Activated naive CD4-positive, alpha-beta T cell (primary cell): ENCODE results near the gene C14orf180.

Source experiments
- DNase-seq, 4 experiments: peaks; one replicate each; lab custom pipeline; 2025; lab: John Stamatoyannopoulos, UW

The C14orf180 gene

GRCh38 chr14:104579507-104579906 lies at the start of gene C14orf180:
Gene C14orf180, plus strand, starts transcription at chr14:104579764. Its CDS starts 6,667 bp downstream, at chr14:104586431.
- no peak for DNase-seq

DNA sequence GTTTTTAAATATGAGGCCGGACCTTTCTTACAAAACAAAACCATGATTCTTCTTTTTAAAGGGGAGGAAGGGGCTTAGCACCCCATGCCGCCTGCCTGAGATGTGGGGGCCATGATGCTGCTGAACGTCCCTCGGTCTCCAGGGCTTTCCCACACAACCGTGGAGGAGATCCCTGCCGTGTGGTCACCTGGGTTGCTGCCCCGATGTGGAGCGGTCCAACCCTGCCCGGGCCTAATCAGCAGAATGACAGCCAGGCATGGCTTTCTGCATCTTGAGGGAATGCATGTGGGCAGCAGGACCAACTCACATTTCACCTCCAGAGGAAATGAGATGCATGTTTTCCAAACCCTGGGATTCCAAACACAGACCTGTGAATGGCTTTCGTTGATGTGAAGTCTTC lies 48.9 kb upstream of the C14orf180 start:
- DNase-seq: no peak

DNA sequence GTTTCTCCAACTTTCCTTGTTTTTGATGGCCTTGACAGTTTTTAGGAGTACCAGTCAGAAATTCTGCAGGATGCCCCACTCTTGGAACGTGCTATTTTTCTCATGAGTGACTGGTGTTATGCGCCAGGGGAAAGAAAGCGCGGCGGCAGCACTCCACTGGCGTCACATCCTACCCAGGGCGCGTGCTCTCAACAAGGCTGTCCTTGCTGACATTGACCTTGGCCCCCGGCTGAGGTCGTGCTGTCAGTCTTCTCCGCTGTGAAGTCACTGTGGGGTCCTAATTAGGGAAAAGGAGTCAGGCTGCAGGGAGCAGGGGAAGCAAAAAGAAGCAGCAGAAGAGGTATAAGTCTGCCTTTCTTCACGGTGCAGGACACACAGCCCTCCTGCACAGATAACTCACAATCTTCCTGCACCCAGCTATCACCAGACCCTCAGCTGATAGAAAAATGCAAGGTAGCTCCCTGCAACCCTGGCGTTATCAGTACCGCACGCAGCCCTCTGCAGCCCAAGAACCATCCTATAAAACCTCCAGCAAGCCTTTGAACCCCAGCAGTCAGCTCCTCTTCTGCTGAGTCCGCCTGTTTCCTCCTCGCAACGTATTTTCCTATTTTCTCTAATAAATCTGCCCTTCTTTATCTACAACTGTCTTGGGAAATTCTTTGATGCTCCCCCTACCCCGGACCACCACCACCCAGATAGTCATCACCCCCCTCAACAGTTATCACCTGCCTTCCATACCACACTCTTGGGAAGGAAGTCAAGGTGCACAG lies 48.0 kb upstream of the C14orf180 start:
- no peak for DNase-seq

DNA sequence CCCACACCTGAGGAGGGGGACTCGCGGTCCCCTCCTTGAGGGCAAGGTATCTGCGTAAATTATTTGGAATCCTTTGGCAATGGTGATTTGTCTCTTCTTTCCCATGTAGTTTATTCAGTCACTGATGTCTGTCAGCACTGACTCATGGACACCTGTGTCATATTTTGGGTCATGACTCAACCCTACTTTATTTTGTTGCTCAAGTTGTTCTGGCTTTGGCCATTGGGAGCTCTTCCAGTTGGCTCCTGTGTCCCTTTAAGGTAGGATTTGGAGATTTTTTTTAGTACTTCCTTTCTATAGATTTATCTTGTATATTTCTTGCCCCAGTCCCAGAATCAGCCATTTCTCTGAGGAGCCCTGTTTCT lies 47.4 kb upstream of the C14orf180 start:
- DNase-seq: no peak

GRCh38 chr14:104534036-104534435 lies 45.5 kb upstream of the C14orf180 start:
- DNase-seq: no peak

DNA sequence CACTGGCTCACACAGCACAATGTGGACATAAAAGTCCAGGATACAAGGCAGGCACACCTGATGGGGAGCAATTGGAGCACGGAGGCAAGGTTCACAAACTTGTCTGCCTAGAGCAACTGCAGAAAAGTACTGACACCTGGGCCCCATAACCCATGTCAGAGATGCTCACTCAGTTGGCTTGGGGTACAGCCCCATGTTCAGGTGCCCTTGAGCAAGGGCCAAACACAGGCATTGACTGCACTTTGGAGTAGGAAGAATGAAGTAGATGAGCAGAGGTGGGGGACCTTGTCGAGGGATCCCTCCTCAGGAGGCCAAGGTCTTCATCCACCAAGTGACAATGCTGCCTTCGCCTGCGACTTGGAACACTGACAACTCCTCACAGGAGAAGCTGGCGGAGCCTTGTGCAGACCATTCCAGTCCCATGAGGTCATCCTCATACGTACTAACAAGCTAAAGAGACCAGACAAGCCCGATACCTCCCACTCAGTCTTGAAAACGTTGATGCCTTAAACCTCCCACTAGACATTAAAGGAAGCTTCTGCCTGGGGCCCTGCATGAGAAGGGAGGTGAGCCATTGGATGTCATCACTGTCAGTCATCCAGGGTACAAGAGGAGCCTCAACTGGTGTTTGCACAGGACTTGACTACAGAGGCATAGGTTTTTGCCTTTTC lies 42.5 kb upstream of the C14orf180 start:
- no peak for DNase-seq

DNA sequence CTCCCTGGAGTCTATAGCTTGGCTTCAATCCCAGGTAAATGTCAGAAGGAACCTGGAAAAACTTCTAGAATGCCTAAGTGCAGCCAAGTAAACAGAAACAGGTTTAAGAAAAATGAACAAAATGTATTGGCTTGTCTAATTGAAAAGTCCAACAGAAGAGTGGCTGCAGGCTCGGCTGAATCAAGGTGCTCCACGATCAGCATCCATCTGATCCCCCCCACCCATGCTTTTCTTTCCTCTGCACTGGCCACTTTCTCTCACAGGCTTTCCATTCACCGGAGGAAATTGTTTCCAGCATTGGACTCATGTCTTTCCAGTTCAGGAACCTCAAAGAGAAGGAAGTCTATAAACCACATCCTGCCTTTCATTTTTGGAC lies 42.0 kb upstream of the C14orf180 start:
- no peak for DNase-seq

DNA sequence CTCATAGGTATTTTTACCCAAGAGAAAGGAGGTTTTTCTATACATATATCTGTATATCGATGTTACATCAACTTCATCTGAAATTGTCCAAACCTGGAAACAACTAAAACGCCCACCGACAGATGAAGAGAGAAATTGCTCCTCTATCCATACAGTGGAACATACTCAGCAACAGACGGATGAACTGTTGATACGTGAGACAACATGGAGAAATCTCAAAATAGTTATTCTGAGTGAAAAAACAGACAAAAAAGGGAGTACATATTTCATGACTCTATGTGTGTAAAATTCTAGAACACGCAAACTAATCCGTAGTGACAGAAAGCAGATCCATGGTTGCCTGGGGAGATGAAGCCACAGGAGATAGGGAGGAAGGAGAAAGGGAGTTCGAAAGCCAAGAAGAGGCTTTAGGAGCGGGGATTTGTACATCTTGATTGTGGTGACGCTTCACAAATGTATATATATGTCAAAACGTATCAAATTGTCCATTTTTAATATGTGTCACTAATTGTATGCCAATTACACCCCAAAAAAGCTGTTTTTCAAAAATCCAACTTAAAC lies 37.6 kb upstream of the C14orf180 start:
- no peak for DNase-seq

- no peak for DNase-seq
Measured at GRCh38 chr14:104542871-104543830, 36.4 kb upstream of the C14orf180 start.

DNA sequence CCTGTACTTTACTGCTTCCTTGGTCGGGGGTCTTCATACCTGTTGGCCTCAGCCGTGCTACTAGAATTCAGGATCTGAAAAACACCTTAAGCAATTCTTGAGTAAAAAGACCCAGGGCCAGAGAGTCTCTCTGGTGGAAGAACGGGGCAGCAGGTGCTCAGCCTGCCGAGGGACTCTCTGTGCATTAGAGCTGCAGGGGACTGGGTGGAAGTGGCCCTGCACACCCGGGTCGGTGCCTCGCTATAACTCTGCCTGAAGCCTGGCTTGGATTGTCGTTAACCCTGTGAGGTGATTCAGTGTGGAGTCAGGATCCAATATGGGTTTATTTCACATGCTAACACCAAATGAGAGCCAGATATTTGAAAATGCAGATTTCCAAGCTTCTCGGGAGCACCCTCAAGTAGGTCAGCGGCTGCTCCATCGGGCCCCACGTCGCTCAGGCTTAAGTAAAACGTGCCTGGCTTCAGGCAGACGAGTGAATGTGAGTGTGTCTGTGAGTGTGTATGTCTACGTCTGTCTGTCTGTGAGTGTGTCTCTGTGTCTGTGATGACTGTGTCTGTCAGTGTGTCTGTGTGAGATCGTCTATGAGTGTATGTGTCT lies 35.1 kb upstream of the C14orf180 start:
- DNase-seq: no peak

DNA sequence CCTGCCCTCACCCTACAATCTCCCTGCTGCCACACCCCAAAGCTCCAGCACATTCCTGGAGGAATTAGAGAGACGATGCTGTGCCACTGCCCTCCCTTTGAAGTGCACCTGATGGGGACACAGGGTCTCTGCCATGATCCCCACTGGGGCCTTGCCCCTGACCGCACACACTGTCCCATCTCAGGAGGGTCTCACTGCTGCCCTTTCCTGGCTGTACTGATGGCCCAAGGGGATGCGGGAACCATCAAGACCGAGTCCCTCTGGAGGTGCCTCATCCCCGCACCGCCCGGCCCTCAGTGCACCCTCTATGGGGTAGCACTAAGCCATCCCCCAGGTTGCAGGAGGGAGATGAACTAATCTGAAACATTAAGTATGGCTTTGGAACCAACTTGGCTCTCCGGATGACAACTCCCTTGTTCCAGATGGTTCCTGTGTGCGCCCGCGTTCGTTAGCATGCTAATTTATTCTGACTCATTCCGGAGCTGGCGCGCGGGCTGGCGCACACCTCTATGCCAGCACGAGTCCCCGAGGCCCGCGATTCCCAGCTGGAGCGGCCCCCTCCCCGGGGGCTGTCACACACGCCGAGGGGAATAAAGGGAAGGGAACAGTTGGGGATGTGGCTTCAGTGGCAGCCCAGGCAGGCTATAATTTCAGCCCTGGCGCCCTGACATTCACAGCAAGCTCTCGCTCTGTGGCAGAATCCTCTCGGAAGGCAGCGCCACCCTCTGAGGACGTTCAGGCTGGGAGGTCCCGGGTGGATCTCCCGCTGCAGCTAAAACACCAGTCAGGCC lies 34.2 kb upstream of the C14orf180 start:
- DNase-seq: no peak

DNA sequence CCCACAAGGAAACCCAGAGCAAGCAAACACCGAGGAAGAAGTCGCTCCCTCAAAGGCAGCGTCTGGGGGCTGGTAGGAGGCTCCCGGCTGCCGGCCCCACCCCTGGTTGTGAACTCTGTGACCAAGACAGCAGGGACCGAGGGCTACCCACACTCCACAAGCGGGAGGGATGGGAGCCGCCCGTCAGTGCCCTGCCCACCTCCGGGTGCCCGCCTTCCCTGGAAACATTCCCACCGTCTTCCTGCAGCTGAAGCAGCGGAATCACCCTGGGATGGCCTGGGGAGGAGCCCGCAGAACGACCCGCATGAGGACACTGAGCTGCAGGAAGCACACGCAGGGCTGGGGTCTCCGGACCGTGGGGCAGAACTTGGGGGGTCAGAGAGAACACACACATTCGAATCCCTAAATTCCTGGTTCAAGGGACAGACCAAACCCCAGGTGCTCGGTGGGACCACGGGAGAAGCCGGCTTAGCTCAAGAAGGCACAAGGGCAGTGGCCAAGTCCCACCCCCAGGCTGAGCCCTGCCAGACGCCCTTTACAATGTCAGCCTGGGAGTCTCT lies 33.5 kb upstream of the C14orf180 start:
- DNase-seq: no peak

- DNase-seq: no peak
Measured at GRCh38 chr14:104546591-104547309, 32.8 kb upstream of the C14orf180 start.

DNA sequence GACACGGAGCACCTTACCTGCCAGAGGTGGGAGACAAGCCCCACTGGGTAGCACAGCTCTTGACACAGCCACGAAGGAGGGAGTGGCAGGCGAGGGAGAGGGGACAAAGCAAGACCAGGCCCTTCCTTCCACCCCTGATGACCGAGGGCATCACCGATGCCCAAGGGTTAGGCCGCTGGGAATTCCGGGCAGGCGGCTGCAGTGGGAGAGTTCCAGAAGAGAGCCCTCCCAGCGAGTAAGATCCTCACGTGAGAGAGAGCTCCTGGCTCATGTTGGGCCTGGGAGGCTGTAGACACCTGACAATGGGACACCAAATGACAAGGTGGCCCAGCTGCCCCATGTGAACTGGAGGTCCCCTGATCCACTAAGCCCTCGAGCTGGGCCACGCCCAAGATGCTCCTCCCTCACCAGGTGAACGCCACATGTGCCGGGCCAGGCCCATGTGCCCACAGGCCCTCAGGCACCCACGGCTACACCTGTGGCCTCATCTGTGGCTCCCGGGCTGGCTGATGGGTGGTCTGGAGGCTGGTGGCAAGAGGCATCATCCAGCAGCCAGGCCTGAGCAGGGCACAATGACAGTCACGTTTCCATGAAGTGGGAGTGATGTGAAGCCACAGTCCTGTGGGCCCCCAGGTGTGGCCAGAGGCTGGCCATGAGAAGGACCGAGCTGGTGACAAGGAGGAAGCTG lies 32.1 kb upstream of the C14orf180 start:
- no peak for DNase-seq

GRCh38 chr14:104547998-104548700 lies 31.4 kb upstream of the C14orf180 start:
- no peak for DNase-seq

- DNase-seq: no peak
Measured at GRCh38 chr14:104548802-104549535, 30.6 kb upstream of the C14orf180 start.

DNA sequence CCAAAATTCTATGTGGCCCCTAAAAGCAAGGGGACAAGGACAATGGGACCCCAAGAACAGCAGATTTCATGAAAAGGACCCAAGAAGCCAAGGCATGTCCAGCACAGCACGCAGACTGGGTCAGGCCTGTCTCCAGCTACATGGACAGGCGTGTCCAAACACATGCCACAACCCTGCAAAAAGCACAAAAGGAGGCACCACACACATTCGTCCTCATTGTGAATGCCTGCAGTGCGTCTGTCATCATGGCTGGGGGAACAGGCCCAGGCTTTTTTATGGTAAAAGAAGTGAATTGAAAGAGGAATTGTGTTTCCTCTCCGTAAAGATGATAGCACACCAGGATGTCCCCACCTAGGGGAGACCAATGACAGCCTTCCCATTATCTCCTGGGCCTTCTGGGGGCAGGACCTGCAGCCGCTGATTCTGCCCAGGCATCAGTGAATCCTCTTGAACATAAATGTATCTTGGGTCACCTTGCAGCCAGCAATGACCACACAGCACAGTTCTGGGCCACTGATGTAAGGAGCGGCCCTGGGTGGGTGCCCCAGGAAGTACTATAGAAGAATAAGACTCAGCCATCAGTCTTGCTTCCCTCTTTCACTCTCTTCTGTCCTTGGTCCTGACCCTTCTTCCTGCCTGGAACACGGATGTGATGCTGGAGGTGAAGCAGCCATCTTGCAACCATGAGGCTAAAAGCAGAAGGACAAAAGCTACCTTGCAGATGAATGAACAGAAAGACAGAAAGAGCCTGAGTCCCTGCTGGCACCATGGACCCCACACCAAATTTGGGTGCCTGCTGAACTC lies 29.8 kb upstream of the C14orf180 start:
- no peak for DNase-seq
